H1 (cell line): ENCODE measurements around the gene COTL1. TPM values are rescaled to one million over a fixed set of nuclear protein-coding genes. Genes with fewer than 3 reads are reported as not detected.

Source experiments
- CTCF ChIA-PET: fragments of 300-600 bp; sonication (Branson Sonifier 250); formaldehyde crosslinking; loops from one replicate; lab custom pipeline; 2021; ENCODE audit not compliant: partially characterized antibody; lab: Charles Lee
- POLR2A ChIA-PET: fragments of 300-600 bp; sonication (Branson Sonifier 250); formaldehyde crosslinking; loops from one replicate; lab custom pipeline; 2021; ENCODE audit warnings: inconsistent platforms; ENCODE audit not compliant: partially characterized antibody; lab: Charles Lee
- DNase-seq, 2 experiments: peaks; one replicate each; pipeline versions ENCODE4 v3.0.0 to v3.0.0-alpha.2; 2010 to 2022; ENCODE audit warnings: low spot score in 2 of 2, low read depth in 1 of 2, mixed read lengths in 1 of 2
- FAIRE-seq: peaks from 2 replicates; lab custom pipeline; 2011; peaks lifted over from hg19 to GRCh38; lab: Jason Lieb, UNC
- H2AFZ ChIP-seq: 2 replicates; pipeline ENCODE4 v1.8.1; 2012; ENCODE audit warnings: low read length, inconsistent platforms
- H2AK5ac ChIP-seq: 2 replicates; pipeline ENCODE4 v1.6.1; 2013; ENCODE audit warnings: low read depth, low read length
- H2BK120ac ChIP-seq: replicated peaks from 2 replicates; pipeline ENCODE3; 2013; ENCODE audit warnings: low read depth, low read length, inconsistent platforms
- H2BK12ac ChIP-seq: 2 replicates; pipeline ENCODE4 v1.6.1; 2013; ENCODE audit warnings: low read depth, low read length
- H2BK15ac ChIP-seq: 2 replicates; pipeline ENCODE4 v1.6.1; 2013; ENCODE audit warnings: low read length
- H2BK20ac ChIP-seq: 2 replicates; pipeline ENCODE4 v1.6.1; 2013; ENCODE audit warnings: low read length
- H2BK5ac ChIP-seq: 2 replicates; pipeline ENCODE4 v1.6.1; 2013; ENCODE audit warnings: low read depth, low read length
- H3K14ac ChIP-seq: 2 replicates; pipeline ENCODE4 v1.6.1; 2013; ENCODE audit warnings: inconsistent platforms; ENCODE audit not compliant: insufficient read length
- H3K18ac ChIP-seq: 2 replicates; pipeline ENCODE4 v1.6.1; 2013; ENCODE audit warnings: low read length; ENCODE audit errors: extremely low read depth
- H3K23ac ChIP-seq: 2 replicates; pipeline ENCODE4 v1.6.1; 2013; ENCODE audit warnings: inconsistent platforms; ENCODE audit not compliant: insufficient read length
- H3K23me2 ChIP-seq: 2 replicates; pipeline ENCODE4 v1.6.1; 2013; ENCODE audit warnings: low read depth, low read length
- H3K27ac ChIP-seq: 2 replicates; pipeline ENCODE4 v1.6.1; 2011; ENCODE audit warnings: low read depth, low read length, inconsistent platforms
- H3K27me3 ChIP-seq, 4 experiments: replicated peaks in 1 of 4; 1 replicate in 1 of 4; 2 replicates in 3 of 4; pipeline versions ENCODE4 v1.6.1 to v1.8.1; 2011 to 2013; ENCODE audit warnings: low read length in 3 of 4, mild to moderate bottlenecking in 3 of 4, inconsistent platforms in 2 of 4, mixed read lengths in 2 of 4, moderate library complexity in 1 of 4; ENCODE audit not compliant: control insufficient read depth in 3 of 4, insufficient read depth in 3 of 4; ENCODE audit errors: extremely low read depth in 1 of 4
- H3K36me3 ChIP-seq, 4 experiments: 2 replicates each; pipeline versions ENCODE4 v1.6.1 to v1.8.1; 2011 to 2013; ENCODE audit warnings: mild to moderate bottlenecking in 4 of 4, low read length in 3 of 4, moderate library complexity in 2 of 4, control low read depth in 1 of 4, inconsistent platforms in 1 of 4; ENCODE audit not compliant: insufficient read depth in 4 of 4, control insufficient read depth in 2 of 4
- H3K4ac ChIP-seq: replicated peaks from 2 replicates; pipeline ENCODE3; 2013; ENCODE audit warnings: low read length, low read depth, mixed read lengths, inconsistent platforms; ENCODE audit not compliant: insufficient read length
- H3K4me1 ChIP-seq, 4 experiments: replicated peaks in 1 of 4; 1 replicate in 1 of 4; 2 replicates in 3 of 4; pipeline versions ENCODE4 v1.6.1 to v1.8.1; 2011 to 2013; ENCODE audit warnings: low read length in 3 of 4, inconsistent platforms in 2 of 4, mixed read lengths in 1 of 4; ENCODE audit not compliant: insufficient read depth in 4 of 4, control insufficient read depth in 3 of 4
- H3K4me2 ChIP-seq, 2 experiments: 2 replicates each; pipeline versions ENCODE4 v1.6.1 to v1.8.1; 2011 to 2013; ENCODE audit warnings: low read depth in 2 of 2, low read length in 2 of 2, control low read depth in 1 of 2, inconsistent platforms in 1 of 2, mild to moderate bottlenecking in 1 of 2; ENCODE audit not compliant: insufficient read depth in 1 of 2
- H3K4me3 ChIP-seq, 4 experiments: fragments of 200-600, 300-600 bp in 1 of 4; sonication (generic), shearing (Covaris generic), sonication (Bioruptor Twin) in 1 of 4; 2 replicates each; pipeline versions ENCODE4 v1.5.1 to v1.8.1; 2011 to 2016; ENCODE audit warnings: low read length in 4 of 4, low read depth in 3 of 4, control low read depth in 2 of 4, inconsistent platforms in 2 of 4, mild to moderate bottlenecking in 2 of 4, mixed read lengths in 1 of 4, moderate library complexity in 1 of 4; ENCODE audit not compliant: insufficient read depth in 2 of 4; ENCODE audit errors: extremely low read depth in 1 of 4
- H3K56ac ChIP-seq: replicated peaks from 2 replicates; pipeline ENCODE3; 2013; ENCODE audit warnings: low read depth, mild to moderate bottlenecking, mixed read lengths, low read length, inconsistent platforms; ENCODE audit not compliant: insufficient read length
- H3K79me1 ChIP-seq: 2 replicates; pipeline ENCODE4 v1.6.1; 2013; ENCODE audit warnings: low read depth, low read length, control low read depth
- H3K79me2 ChIP-seq, 2 experiments: 2 replicates each; pipeline versions ENCODE4 v1.6.1 to v1.8.1; 2012 to 2013; ENCODE audit warnings: low read length in 2 of 2, mild to moderate bottlenecking in 2 of 2, inconsistent platforms in 1 of 2; ENCODE audit not compliant: insufficient read depth in 2 of 2, control insufficient read depth in 1 of 2
- H3K9ac ChIP-seq, 4 experiments: replicated peaks in 1 of 4; 1 replicate in 1 of 4; 2 replicates in 3 of 4; pipeline versions ENCODE4 v1.6.1 to v1.8.1; 2011 to 2013; ENCODE audit warnings: low read depth in 3 of 4, low read length in 3 of 4, control low read depth in 2 of 4, mild to moderate bottlenecking in 2 of 4, moderate library complexity in 2 of 4, inconsistent platforms in 1 of 4; ENCODE audit errors: extremely low read depth in 1 of 4
- H3K9me3 ChIP-seq, 2 experiments: 2 replicates each; pipeline versions ENCODE4 v1.6.1 to v1.8.1; 2012 to 2013; ENCODE audit warnings: mild to moderate bottlenecking in 2 of 2, moderate library complexity in 2 of 2, control low read depth in 1 of 2, inconsistent platforms in 1 of 2, low read depth in 1 of 2, low read length in 1 of 2, mixed read lengths in 1 of 2; ENCODE audit not compliant: insufficient read depth in 2 of 2
- H4K20me1 ChIP-seq, 2 experiments: replicated peaks in 1 of 2; 2 replicates each; pipeline versions ENCODE3 to v1.8.1; 2011 to 2013; ENCODE audit warnings: inconsistent platforms in 2 of 2, low read length in 2 of 2, mild to moderate bottlenecking in 1 of 2; ENCODE audit not compliant: insufficient read depth in 2 of 2, control insufficient read depth in 1 of 2
- H4K5ac ChIP-seq: 2 replicates; pipeline ENCODE4 v1.6.1; 2013; ENCODE audit warnings: low read length, low read depth, mixed read lengths, inconsistent platforms; ENCODE audit not compliant: insufficient read length
- H4K8ac ChIP-seq: 2 replicates; pipeline ENCODE4 v1.8.0; 2013; ENCODE audit warnings: mild to moderate bottlenecking, moderate library complexity, low read length, inconsistent platforms; ENCODE audit not compliant: insufficient read depth; ENCODE audit errors: extremely low read depth
- H4K91ac ChIP-seq: replicated peaks from 2 replicates; pipeline ENCODE3; 2013; ENCODE audit warnings: low read length, mixed read lengths, inconsistent platforms; ENCODE audit not compliant: insufficient read length
- GTF2F1 ChIP-seq: IDR thresholded peaks from 2 replicates; pipeline ENCODE4 v1.6.1; 2012; ENCODE audit warnings: low read depth, low read length, improper control_type of control experiment, borderline replicate concordance
- POU5F1 ChIP-seq: IDR thresholded peaks from 2 replicates; pipeline ENCODE4 v1.6.1; 2011; ENCODE audit warnings: low read depth, mild to moderate bottlenecking, low read length, moderate library complexity
- RNF2 ChIP-seq: fragments of 200-900, 300-1000 bp; sonication (generic); IDR thresholded peaks from 2 replicates; pipeline ENCODE4 v1.7.1; 2016; ENCODE audit warnings: borderline replicate concordance, low read depth, mild to moderate bottlenecking, antibody characterized with exemption, low read length; ENCODE audit not compliant: poor library complexity, severe bottlenecking; ENCODE audit errors: missing control alignments
- TCF12 ChIP-seq: IDR thresholded peaks from 2 replicates; pipeline ENCODE4 v1.6.1; 2011; ENCODE audit warnings: low read depth, mild to moderate bottlenecking, low read length
- WGBS, 2 experiments: shearing (Covaris generic) in 1 of 2; methylation state at CpG; one replicate each; pipeline versions ENCODE4 v1.1.6 to v1.1.7; 2013 to 2015; ENCODE audit warnings: low lambda C conversion rate in 2 of 2, mixed read lengths in 2 of 2, inconsistent platforms in 1 of 2, low coverage in 1 of 2, missing lambda C conversion rate in 1 of 2; ENCODE audit not compliant: insufficient replicate concordance in 2 of 2, insufficient coverage in 1 of 2, insufficient read length in 1 of 2; ENCODE audit errors: extremely low coverage in 1 of 2, missing lambda C conversion rate in 1 of 2; 5-methylcytosine and 5-hydroxymethylcytosine counted together
- polyA plus RNA-seq, 7 experiments: library from polyadenylated mRNA; depleted of rRNA in 3 of 7; stranded (reverse) in 5 of 7; unstranded in 2 of 7; fragments of >200 nt in 5 of 7; fragments of 200-250 nt in 2 of 7; gene quantifications; 1 replicate in 5 of 7; 2 replicates in 1 of 7; 4 replicates in 1 of 7; pipeline versions ENCODE4 v1.2.1 to v1.2.3, GENCODE V29; 2011 to 2013; ENCODE audit warnings: missing spikeins in 2 of 7, mixed read lengths in 2 of 7
- total RNA-seq: library from RNA; stranded (reverse); fragmentation: NEBNext Ultra II Directional; extraction: Animal tissue kit (Norgen Biotek cat#: 25700); gene quantifications from 2 replicates; pipeline ENCODE4 v1.2.1, GENCODE V29; 2021

COTL1 gene
- total and polyA plus RNA-seq, 2 of the 8 experiments (the other 6 are each of a cell fraction or from before 2014, with no cell fraction given) = 59.2 to 183 TPM

- no peak for FAIRE-seq
- no peak overlapping the region for H3K56ac ChIP-seq
- TF ChIP-seq POU5F1 (no peak), RNF2 (no peak), GTF2F1 (no peak), TCF12 (no peak)
- no peak overlapping the region for H3K4ac ChIP-seq
- ChIA-PET CTCF (interaction anchor here (0.9 to 7.0 kb wide), 3 partner anchors 50 to 66 kb away, joined by 3 to 64 read pairs (median 3); no protein-coding TSS in a partner anchor), POLR2A (interaction anchor here (0.8 to 1.0 kb wide), 2 partner anchors 12 to 44 kb away, joined by 3 read pairs; no protein-coding TSS in a partner anchor)
- peaks cover 0 to 2% of the 10 kb centered on the region in 2 experiments for H4K20me1 ChIP-seq
- H4K8ac ChIP-seq = no peak overlapping the region; the same call in 1 of the 2 replicates
- no peak overlapping the region for H2BK120ac ChIP-seq
- H2BK12ac ChIP-seq = no peak overlapping the region
- H2AFZ ChIP-seq = no peak overlapping the region
- no peak overlapping the region for H2AK5ac ChIP-seq
- no peaks in the 10 kb centered on the region for H3K23me2 ChIP-seq
- H3K79me2 ChIP-seq = peaks cover 0 to 5% of the 10 kb centered on the region in 2 experiments; a peak in 1 of 4 replicates
- H2BK15ac ChIP-seq = no peak overlapping the region
- no peaks in the 10 kb centered on the region for H3K27me3 ChIP-seq
- no peak overlapping the region for H2BK20ac ChIP-seq
- no peak for DNase-seq
- H3K9me3 ChIP-seq = no peaks in the 10 kb centered on the region
- H3K4me2 ChIP-seq = no peak overlapping the region
- no peak overlapping the region for H3K27ac ChIP-seq
- no peaks in the 10 kb centered on the region; the same call in 1 of the 2 replicates for H3K79me1 ChIP-seq
- H3K23ac ChIP-seq = no peak overlapping the region
- no peak overlapping the region for H3K4me3 ChIP-seq
- no peak overlapping the region for H4K5ac ChIP-seq
- 95% methylated on average over 11 of the region's 13 CpGs; no CpG with 5 or more reads in 1 of the 2 experiments for WGBS, 2 experiments
- no peaks in the 10 kb centered on the region; a peak in 1 of 8 replicates for H3K36me3 ChIP-seq
- H3K9ac ChIP-seq = no peak overlapping the region
- H3K4me1 ChIP-seq = peaks cover 6 to 11% (median 9%) of the 10 kb centered on the region in 4 experiments
- no peak overlapping the region for H3K18ac ChIP-seq
- no peak overlapping the region for H4K91ac ChIP-seq
- H2BK5ac ChIP-seq = no peak overlapping the region
- H3K14ac ChIP-seq = no peak overlapping the region
Measured at GRCh38 chr16:84571506-84571905, 46.4 kb downstream of the COTL1 start.
